Activated T-helper 1 cell treated with anti-CD3 and anti-CD28 coated beads, Interleukin-2, amount 50 U/mL, for 16 hours (primary cell): ENCODE measurements around the gene PUM1.

Source experiments
- DNase-seq, 2 donors: peaks; one replicate each; pipeline ENCODE4 v3.0.0-alpha.2; 2020; ENCODE audit warnings: low read depth in 1 of 2, low spot score in 1 of 2

PUM1 gene

GRCh38 chr1:30908316-30908695 lies 157.2 kb downstream of the PUM1 start:
- no peak for DNase-seq

DNA sequence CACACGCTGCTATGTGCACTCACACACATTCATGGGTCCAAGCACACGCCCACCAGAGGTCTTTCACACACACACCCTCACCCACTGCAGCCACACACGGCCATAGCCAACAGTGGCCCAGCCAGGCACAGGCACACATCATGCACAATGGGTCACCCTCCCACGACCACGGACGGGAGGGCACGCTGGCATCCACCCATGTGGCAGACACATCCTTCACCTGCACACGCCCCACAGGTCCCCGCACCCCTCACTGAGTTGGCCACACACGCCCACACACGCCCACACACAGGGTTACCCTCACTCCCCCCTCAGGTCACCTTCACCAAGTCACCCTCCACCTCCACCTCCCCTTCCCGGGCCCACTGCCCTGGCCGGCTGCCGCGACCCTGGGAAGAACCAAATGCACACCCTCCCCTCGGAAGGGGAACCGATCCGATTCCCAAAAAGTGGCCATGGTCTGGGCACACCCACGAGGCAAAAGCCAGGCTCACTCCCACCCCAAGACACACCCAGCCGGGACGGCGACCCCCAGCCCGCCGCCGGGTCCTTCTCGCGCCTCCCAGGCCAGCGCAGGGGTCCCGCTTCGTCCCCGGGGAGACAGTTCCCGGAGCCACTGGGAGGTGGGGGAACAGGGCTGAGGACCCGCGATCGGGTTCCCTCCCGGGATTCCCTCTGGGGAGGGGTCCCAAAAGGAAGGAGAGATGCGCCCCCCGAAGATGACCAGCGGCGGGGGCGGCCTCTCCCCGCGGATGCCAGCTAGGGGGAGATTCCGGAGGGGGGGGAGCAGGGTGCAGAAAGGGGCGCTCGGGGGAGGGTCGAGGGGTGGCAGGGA lies 157.8 kb downstream of the PUM1 start:
- no peak for DNase-seq

DNA sequence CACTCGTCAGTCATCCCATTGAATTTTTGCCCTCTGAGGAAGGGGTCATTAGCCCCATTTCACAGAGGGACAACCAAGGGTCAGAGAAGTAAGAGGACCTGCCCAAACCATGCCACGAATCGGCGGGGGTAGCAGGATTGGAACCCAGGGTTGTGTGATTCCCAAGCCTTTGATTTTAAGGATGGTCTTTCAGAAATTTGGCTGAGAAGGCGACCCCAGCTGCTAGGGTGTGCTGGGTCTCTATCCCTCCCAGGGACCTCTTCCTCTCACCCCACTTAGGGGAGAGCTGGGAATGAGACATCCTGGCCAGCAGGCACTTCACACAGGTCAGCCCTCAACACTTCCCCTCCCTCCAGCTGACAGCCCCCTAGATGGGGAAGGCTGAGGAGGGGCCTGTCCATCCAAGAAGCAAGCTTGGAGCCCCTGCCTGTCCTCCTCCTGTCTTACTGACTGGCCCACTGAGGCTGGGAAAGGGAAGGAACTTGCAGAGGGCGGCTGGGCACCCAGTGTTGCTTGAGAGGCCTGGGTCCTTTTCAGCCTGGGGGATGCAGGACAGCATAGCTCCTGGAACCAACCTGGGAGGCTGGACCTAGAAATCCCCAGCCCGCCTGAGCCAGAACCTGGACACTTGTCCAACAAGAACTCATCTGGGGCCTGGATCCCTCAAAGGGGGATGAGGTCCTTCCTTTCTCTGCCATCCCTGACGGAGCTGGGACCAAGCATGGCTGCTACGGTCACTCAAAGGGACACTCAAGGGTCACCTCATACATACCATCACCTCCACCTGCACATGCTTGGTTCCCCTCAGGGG lies 158.7 kb downstream of the PUM1 start:
- DNase-seq: no peak

DNA sequence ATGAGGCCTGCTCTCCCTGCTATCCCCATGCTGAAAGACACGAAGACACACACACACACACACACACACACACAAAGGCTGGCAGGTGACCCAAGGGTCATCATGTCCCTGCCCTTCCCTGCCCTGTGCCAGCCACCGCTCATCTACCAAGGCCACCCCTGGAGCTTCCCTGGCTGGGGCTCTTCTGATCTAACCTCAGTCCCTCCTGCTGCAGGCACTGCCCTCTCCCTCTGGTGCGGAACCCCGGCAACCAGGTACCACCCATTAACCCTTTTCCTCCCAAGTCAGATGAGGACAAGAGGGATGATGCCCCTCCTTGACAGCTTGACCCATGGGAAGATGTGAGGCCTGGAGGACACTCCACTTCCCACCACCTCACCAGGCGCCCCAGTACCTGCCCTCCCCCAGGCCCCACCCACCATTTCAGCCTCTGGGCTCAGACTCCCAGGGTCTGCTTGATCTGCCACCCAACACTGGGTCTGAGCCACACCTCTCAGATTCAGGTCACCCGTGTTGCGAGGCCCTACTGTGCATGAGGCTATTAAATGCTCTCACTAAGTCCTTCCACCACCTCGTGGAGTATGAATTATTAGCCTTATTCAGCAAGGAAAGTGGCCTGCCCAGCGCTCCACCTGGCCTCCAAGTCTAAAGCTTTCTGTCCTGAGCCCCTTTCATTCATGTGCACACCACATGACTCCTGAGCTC lies 159.4 kb downstream of the PUM1 start:
- no peak for DNase-seq

DNA sequence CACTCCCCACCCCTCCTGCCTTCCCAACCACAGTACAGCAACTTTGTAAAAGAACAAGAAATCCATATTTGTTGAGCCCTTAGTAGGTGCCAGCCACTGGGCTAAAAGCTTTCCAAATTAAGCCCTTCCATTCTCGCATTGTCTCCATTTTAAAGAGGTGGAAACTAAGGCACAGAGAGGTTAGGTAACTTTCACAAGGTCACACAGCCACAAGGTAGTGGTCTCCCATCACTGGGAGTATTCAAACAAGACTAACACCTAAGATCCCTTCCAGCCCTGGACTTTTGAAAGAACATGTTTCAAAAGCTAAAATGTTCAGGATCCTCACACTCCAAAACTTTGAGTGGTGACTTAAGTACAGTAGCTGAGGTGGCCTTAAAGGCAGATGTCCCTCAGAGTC lies 160.1 kb downstream of the PUM1 start:
- DNase-seq: no peak

- no peak for DNase-seq
These were observed 160.6 kb downstream of the PUM1 start for GRCh38 chr1:30904962-30905335.

DNA sequence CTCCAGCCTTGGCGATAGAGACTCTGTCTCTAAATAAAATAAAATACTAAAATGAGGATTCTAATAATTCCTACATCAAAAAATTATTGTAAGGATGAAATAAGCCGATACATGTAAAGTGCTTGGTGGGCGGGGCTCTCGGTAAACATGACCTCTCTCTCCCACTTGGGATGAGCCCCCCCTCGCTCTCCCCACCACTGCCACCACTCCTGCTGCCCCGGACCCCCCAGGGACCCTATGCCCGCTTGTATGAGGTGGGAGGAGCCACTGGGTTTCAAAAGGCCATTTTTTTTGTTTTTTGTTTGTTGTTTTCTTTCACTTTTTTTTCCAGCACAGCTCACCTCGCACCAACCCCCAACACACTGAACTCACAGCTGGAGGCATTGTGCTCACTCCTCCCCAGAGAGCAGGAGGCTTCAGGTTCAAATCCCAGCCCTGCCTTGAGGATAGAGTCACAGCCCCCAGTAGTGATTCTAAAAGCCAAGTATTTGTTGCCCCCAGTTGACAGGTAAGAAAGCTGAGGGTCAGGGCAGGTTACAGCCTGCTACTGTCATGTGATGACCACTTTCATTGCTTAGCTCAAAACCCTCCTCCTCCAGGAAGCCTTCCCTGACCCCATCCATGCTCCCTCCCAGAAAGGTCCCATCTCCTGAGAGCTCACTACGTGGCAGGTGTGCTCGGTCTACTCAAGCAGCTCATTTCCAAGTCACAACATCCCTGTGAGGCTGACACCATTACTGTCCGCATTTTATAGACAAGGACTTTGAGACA lies 161.1 kb downstream of the PUM1 start:
- no peak for DNase-seq

DNA sequence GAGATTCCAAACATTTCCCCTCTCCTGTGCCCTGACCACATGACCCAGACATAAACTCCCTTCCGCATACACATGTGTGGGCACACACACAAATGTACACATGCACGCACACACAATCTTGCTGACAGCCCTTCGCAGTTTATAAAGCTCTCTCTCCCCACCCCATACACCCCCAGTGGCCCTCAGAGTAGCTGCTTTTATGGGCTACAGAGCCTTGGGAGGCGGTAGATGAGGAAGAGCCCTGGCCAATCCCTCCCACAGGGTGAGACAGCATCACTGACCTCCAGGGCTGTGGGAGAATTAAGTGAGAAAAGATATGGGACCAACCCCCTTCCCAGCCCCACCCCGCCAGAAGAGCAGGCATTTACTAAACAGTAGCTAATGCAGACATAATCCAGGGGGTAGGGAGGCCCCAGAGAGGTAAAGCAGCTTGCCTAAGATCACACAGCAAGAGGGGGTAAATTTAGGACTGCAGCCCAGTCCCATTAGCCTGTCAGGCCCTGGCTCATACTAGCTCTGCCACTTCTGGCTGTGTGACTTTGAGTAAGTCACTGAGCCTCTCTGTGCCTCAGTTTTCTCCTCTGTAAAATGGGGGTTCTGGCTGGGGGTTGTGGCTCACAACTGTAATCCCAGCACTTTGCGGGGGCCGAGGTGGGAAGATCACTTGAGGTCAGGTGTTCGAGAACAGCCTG lies 162.0 kb downstream of the PUM1 start:
- DNase-seq: no peak

DNA sequence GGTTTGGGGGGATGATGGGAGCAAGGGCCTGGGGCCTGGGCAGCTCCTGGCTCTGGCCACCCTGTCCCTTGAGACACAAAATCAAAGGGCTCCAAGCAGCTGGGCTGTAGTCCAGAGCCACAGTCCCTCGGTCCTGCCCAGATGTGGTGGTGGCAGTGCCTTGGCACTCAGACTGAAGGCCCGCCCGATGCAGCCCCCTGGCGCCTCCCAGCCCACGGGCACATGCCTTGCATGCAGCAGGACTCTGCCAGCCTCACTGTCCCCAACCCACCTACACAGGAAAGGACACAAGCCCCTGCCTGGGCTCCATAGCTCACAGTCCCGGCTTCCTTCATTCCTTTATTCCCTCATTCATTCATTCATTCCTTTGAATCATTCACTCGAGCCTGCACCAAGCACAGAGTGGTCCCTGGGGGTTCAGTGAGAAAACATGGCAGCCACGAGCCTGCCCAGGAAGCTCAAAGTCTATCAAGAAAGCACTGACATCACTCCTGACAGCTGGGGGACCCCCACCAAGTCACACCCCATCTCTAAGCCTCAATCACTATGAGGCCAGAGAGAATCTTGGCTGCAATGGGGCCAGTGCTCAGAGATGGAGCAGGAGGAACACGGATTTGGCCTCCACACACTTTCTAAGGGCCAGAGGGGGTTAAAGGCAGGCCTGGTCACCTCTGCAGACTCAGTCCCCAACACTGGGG lies 162.8 kb downstream of the PUM1 start:
- no peak for DNase-seq

- no peak for DNase-seq
These were observed 163.5 kb downstream of the PUM1 start for GRCh38 chr1:30901798-30902581.

GRCh38 chr1:30900931-30901560 lies 164.5 kb downstream of the PUM1 start:
- no peak for DNase-seq

DNA sequence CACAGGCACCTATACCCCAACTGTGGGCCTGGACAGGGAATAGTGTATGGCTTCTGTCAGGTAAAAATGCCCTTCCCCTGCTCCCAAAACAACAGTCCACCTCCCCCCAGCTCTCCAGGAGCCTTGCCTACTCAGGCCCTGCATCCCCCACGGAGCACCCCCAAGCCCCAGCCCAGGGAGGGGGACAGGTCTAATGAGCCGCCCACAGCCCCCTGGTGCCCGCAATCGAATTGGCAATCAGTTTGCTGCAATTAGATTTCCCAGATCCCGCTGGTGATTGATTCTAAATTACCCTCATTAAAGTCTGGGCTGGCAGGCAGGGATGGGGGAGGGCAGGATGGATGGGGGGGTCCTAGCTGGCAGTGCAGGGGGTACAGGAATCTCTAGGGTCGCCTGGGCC lies 165.0 kb downstream of the PUM1 start:
- no peak for DNase-seq

GRCh38 chr1:30899577-30900389 lies 165.7 kb downstream of the PUM1 start:
- DNase-seq: no peak

DNA sequence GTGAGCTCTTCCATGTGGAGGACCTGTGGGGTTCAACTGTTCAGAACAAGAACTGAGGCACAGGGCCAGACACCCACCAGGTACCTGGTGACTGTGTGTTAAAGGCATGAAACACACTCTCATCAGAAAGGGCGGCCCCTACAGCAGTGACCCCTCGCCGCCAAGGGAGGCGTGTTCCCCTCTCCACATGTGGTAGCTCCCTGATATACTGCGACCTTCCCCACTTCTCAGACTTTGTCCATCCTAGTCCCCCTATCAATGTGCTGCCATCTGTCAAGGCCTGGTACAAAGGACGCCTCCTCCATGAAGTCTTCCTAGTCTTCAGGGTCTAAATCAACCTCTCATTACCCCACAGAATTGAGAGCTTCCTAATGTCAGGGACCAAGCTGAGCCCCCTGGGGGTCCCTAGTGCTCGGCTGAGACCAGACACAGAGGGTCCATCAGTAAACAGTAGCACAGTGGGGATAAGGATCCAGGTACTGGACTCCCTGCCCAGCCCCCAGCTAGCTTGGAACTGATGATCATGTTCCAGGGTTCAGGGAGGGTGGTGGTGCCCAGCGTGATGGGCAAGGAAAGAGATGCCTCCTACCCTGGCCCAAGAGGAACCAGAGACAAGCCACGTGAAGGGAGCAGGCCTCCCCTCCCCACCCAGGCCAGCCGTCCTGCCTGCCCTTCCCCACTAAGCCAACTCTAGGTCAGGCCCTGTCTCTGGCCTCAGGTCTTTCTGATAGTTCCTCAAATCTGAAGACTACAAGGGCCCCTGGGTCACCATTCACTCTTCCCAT lies 167.3 kb downstream of the PUM1 start:
- no peak for DNase-seq

DNA sequence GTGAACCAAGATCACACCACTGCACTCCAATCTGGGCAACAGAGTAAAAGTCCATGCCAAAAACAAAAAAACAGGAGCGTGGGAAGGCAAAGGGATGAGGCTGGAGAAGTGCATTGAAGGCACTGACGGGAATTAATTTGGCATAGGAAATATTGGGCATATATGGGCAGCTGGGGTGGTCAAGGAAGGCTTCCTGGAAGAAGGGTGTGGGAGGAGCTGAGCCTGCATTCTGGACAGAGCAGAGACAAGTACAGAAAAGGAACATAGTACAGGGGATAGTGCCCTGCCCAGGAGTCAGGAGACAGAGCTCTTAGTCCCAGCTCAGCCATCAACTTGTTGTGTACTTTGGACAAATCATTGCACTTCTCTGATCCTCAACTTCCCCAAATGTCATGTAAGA lies 168.6 kb downstream of the PUM1 start:
- DNase-seq: no peak

- DNase-seq: no peak
These were observed 169.4 kb downstream of the PUM1 start for GRCh38 chr1:30895944-30896660.
